NOMO-1 treated with DMSO at 0.1 percent for 48 hours (cell line): ENCODE measurements around the gene TSPAN3.

Experiments
- DNase-seq: peaks from one replicate; lab custom pipeline; 2025; ENCODE audit not compliant: unreplicated experiment; lab: John Stamatoyannopoulos, UW

TSPAN3 gene

DNA sequence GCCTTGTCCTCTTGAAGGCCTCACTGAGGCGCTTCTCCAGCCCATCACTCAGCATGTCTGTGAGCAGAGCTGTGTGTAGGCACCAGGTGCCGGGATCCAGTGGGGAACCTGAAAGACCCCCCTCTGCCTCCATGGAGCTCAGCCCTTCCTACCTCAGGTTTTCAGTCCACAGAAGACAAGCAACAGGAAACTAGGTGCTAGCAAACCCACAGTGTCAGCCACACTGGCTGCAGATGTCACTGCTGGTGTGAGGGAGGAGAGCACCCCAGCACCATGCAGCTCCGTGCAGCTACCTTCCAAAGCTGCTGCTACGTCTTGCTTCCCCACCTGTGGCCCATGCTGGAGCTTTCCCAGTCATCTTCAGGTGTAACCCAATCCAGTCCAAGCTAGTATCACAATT is 58.0 kb downstream of the TSPAN3 start:
- DNase-seq, result no peak

DNA sequence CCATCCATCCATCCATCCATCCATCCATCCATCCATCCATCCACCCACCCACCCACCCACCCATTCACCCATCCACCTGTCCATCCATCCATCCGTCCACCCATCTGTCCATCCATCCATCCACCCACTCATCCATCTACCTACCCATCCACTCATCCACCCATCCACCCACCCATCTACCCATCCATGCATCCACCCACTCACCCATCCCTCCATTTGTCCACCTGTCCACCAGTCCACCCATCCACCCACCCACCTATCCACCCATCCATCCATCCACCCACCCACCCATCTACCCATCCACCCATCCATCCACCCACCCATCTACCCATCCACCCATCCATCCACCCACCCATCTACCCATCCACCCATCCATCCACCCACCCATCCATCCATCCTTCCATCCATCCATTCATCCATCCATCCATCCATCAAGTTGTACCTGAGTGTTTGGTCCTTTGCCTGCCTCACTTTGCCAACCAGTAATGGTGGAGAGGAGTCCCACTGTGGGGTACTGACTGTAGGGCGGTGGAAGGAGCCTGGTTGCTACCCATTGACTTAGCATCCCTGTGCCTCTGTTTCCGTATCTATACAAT is 58.7 kb downstream of the TSPAN3 start:
- no peak for DNase-seq

DNA sequence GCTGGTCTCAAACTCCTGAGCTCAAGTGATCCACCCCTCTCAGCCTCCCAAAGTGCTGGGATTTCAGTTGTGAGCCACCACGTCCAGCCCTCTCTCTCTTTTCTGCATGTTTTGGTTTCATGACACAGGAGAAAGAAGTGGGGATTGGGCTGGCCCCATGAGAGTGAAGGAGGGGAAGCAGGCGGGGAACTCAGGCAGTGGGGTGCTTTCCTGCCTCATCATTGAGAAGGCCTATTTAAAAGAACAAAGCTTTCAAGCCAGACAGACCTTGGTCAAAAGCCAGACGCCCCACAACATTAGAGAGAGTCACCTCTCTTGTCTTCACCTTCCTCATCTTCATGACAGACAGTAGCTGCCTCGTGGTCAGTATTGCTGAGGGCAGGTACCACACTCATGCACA is 60.1 kb downstream of the TSPAN3 start:
- no peak for DNase-seq

DNA sequence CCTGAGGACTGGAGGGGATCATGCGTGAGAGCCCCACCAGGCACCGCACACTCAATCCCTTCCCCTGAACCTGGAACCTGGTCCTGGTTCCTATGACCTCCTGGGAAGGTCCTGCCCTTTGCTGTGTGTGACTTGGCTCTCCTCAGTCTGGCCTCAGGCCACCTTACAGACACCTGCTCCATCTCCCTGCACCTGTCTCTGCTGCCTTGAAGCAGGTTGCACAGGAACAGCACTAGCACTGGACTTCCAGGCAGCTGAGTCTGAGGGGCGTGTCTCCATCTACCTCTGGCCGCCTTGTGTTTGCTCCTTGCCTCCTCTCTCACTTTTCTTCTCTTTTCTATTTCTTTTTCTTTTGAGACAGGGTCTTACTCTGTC is 60.6 kb downstream of the TSPAN3 start:
- DNase-seq, result no peak

DNA sequence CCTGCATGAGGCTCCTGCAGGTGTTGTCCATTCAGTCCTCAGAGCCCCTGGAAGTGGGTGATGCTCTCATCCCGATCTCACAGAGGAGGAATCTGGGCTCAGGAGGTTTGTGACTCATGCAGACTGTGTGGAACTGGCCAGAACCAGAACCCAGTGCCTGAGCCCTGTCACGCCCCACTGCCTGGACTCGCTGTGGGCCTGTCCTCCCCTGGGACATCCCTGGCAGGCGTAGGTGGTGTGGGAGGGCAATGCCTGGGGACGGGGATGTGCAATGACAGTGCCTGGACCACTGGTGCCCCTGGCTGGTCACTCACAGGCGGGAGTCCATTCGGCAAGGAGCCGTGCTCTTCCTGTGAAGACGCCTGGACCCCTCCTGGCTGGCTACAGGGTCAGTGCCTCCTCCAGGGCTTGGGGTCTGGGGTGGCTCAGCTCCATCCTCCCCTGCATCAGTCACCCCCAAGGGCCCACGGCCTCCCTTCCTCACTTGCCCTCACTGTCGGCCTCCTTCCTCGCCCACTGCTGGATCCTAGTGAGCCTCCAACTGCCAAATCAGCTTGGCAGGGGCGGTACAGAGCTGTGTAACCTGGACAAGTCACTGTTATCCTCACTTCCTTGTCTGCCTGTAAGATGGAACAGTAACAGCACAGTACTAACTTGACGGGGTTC is 61.1 kb downstream of the TSPAN3 start:
- no peak for DNase-seq

DNA sequence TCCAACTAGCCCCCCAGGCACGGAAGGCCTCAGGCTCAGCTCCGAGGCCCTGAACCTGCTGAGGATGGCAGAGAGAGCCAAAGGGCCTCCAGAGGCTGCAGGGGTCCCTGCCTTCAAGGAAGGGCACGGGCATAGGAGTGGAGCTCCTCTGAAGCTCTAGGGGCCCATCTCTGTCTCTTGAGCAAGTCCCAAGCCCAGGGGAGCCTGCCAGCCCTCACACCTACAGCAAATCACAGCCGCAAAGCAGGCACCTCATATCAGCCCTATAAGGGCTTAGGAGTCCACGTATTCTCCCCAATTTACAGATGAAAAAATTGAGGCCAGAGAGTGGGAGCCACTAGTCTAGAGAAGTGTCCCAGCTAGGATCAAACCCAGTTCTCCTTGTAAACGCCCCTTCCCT is 61.7 kb downstream of the TSPAN3 start:
- no peak for DNase-seq

DNA sequence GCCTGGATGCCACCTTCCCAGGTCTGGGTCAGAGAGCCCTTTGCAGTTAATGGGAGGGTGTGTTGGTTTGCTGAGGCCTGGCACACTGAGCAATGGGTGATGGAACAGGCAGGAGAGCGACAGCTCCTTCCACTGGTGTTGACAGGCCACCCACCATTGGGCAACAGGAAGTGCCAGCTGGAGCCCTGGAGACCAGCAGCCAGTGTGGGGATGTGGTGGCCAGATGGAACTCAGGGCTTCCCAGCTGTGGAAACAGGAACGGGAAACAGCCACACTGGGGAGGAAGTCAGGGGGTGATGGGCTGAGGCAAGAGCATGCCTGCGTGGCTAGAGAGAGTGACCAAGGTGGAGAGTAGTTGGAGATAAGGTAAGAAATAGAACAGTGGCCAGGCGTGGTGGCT is 66.7 kb downstream of the TSPAN3 start:
- DNase-seq, result peak; percentile 85

DNA sequence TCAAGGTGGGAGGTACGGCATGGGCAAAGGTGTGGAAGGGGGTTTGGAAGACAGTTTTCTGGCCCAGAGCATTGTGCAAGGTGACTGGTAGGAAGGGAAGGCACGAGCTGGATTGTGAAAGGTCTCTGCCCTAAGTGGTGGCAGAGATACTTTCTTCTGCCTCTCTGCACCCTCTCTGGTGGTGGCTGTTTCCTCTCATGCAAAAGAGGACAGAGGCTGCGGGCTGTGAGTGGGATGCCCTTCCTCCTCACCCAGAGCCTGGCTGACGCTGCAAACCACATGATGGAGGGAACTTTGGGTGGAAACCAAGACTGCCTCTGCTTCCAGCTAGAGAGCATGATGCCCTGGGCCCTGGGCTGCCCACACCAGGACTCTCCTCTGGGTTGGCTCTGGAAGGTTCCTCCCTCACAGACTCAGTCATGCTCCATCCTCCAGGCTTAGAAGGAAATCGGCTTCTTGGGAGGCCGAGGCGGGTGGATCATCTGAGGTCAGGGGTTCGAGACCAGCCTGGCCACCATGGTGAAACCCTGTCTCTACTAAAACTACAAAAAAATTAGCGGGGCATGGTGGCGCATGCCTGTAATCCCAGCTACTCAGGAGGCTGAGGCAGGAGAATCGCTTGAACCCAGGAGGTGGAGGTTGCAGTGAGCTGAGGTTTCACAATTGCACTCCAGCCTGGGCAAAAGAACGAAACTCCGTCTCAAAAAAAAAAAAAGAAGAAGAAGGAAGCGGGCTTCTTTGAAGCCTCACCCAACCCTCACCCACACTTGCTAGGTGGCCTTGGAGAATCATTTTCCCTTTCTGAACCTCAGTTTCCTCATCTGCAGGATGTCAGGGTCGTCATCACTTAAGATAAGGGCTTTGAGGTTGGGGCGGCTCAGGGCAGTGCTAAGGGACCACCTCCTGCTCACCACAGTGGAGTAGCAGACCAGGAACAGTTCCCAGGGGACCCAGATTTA is 67.7 kb downstream of the TSPAN3 start:
- peak; percentile 93 for DNase-seq

DNA sequence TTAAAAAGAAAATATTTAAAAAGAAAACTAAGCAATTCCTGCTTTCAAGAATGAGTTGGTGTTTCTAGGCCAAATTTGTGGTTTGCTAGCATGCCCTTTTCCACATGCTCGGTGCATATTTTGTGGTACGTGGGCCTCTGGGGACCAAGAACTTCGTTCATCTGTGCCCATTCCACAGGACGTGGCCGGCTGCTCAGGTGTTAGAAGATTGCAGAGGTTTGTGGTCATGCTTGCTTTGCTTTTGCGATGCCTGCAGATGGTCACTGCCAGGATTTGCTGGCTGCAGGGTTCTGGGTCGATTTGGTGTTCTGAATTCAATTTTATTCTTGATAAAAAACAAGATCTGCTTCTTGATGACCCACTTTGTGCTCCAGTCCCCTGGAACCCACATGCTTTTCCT is 68.5 kb downstream of the TSPAN3 start:
- DNase-seq, result no peak

DNA sequence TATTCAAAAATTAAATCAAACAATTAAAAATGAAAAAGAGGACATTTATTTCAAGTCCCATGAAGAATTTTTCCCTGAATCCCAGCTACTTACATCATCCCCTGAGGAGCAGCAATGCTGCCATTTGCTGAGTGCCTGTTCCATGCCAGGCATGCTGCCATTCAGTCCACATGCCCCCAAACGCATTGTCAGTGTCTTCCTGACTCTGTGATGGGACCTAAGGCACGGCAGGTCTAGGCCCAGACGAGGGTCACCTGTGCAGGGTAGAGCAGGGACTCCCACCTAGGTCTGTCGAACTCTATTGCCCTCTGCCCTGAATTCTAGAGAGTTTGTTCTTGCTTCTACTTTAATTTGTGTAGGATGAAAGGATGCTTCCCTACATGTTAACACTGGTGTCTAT is 68.9 kb downstream of the TSPAN3 start:
- no peak for DNase-seq

DNA sequence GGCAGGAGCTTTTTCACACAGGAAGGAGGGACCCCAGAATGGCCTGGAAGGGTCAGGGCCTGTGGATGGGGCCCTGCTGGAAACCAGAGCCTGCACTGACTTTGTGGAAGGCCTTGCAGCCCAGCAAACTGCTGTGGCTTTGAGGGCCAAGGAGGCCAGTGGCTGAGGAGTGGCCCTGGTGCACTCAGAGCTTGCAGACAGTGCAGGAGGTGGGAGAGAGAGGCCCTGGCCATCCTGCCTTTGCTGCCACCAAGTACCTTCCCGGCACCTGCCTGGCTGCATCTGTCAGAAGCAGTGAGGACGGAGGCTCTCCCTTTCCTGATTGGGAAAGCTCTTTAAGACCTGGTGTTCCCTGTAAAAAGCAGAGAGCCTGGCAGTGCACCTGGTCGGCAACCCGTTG is 69.6 kb downstream of the TSPAN3 start:
- DNase-seq, result no peak

DNA sequence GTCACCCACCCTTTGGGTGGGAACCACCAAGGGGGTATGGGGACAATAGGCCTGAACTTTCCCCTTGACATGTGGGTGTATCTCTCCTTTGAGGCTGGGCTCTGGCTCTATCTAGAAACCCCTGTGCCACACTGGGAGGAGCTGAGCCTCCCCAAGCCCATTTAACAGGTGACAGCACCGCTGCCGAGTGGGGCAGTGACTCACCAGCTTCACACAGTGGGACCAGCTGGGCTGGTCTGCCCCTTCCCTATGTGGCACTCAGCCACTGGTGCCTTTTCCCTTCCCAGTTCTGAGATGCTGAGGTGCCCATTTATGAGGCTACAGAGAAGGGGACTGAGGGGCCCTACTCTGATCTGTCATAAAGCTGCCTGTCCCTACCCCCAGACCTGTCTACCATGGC is 70.9 kb downstream of the TSPAN3 start:
- DNase-seq, result no peak

DNA sequence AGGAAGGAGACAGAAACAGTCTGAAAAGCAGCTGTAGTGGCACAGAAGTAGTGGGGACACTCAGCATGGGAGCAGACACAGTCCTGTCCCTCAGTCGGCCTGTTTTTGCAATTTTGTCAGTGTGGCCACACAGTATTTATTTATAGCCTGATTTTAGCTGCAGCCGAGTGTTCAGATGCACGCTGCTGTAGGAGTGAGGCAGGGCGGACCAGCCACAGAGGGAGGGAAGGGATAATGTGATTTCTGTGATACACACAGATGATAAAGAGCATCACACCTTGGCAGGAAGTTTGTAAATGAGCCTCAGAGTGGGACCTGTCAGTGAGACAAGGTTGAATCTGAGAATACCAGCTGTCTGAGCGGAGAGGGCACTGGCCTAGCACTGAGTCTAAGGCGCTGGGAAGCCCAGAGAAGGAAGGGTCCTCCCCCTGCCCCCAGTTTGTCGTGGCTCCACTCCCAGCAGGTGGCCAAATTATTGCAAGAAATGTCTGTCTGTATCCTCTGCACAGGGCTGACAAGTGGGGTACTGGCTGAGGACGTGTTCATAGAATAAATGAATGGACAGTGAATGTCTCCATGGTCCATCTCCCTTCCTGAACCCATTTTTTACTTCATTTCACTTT is 72.1 kb downstream of the TSPAN3 start:
- DNase-seq, result no peak

DNA sequence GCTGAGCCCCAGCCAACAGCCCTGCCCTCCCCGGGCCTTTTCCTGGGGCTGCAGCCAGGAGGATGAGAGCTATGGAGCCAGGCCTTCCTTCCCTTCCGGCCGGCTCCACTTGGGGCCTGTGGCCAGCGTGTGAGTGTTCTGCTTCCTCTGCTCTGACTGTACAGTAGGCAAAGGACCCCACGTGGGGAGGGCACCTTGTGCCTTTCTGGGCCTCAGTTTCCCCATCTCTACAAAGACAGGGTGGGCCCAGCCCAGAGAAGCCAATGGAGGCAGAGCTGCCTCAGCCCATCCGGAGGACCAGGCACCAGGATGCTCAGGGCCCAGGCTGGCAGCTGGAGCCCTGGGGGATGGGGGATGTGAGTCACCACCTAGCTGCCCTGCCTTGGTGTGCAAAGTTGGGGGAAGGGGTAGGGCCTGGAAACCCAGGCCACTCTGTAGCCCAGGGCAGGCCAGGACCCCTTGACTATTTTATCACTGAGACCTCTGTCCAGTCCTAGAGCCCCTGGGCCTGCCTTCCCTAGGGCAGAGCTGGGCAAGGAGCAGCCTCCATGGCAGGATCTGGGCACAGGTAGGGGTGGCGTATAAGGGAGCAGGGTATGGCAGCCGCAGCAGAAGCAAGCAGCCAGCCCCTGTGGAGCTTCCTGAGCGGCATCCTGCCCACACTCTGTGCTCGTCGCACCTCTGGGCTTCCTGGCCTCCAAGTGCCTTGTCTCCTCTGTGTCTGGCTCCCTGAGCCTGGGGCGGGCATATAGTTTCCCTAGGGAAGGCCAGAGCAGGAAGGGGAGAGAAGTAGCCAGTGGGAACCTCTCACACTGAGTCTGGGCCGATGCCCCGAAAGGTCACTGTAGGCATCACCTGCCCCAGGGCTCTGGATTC is 74.1 kb downstream of the TSPAN3 start:
- no peak for DNase-seq

DNA sequence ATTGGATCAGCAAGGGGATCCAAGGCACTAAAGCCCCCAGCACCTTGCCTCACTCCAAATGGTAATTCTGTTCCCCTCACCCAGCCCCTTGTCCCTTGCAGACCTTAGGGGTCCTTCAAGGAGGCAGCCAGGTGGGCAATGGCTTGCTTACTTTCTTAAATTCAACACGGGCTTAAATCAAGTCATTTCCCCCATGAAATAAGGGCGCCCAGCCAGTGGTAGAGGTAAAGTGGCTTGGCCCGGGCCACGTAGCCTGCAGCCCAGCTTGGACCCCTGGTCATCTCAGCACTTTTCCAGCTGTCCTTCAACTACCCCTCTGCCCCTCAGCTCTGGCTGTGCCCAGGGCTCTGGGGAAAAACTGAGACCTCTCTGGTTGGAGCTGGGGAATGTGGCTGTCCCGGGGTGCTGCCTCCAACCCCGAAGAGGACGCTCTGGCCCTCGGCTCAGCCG is 74.8 kb downstream of the TSPAN3 start:
- no peak for DNase-seq

DNA sequence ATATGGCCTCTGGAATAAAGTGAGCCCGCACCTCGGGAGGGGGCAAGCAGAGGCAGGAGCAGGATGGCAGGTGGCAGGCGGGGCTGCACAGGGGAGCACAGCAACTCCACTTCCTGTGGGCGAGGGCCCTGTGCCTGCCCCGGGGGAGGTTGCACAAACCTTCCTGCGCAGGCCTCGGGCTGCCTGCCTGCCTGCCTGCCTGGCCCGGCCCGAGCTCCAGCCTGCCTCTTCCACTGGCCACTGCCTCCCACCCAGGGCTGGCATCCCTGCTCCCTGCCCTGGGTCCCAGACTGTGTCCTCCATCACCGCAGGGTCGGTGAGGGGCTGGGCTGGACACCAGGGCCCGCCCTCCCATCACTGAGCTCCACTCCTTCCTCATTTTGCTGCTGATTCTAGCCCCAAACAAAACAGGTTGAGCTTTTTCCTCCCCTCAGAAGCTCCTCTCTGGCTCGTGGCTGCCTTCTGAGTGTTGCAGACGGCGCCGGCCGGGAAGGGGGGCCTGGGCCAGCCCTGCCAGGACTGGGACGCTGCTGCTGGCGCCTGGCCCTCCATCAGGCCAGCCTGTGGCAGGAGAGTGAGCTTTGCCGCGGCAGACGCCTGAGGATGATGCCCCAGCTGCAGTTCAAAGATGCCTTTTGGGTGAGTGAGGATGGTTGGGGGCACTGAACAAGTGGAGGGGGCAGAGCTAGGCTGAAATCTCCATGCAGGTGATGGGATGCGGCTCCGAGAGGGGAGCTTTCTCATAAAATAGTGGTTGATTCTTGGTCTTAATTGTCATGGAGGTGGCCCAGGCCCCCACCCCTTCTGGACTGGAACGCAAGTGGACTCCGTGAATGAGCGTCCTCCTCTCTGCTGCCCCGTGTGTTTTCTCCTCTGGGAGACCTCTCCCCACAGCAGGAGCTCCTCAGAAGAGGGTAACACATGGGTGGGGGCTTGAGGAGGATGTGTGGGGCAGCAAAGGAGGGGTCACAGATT is 75.7 kb downstream of the TSPAN3 start, which contains the start of gene PSTPIP1:
TSS of gene PSTPIP1 (plus strand) at position 156 of the 975 bp plus-strand sequence. CDS start at position 604, 448 bp downstream.
- peak; percentile 68 for DNase-seq

DNA sequence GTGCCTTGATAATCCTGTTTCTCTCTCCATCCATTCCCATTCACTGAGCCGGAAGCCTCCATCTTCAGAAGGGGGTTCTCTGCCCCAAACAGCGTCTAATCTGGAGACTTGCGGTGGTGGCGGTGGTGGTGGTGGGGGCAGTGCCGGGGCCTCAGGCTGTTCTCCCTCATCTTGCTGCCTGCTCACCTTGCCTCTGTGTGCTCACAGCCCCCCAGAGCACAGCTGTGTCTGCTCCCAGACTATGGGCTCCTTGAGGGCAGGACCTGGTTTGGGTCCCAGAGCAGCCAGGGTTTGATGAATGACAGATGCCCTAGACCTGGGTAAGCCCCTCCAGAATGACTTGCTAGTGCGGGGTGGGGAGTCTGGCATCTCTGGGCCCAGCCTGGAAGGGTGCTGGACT is 76.4 kb downstream of the TSPAN3 start:
- DNase-seq, result no peak

DNA sequence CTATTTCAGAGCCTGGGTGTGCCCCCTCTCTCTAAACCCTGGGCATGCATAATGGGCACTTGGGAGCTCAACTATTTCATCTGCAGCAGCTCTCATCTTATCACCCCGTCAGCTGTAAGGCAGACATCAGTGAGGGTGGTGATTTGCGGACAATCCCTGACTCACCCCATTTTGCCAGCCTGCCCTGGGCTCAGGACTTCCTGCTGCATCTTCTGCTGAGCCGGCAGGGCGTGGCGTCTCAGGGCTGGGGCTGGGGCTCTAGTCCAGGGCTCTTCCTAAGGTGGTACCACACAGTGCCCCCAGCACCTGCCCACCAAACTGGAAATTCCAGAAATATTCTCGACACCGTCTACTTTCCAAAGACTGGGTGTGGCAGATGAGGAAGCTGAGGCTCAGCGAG is 76.9 kb downstream of the TSPAN3 start:
- DNase-seq, result peak; percentile 63

DNA sequence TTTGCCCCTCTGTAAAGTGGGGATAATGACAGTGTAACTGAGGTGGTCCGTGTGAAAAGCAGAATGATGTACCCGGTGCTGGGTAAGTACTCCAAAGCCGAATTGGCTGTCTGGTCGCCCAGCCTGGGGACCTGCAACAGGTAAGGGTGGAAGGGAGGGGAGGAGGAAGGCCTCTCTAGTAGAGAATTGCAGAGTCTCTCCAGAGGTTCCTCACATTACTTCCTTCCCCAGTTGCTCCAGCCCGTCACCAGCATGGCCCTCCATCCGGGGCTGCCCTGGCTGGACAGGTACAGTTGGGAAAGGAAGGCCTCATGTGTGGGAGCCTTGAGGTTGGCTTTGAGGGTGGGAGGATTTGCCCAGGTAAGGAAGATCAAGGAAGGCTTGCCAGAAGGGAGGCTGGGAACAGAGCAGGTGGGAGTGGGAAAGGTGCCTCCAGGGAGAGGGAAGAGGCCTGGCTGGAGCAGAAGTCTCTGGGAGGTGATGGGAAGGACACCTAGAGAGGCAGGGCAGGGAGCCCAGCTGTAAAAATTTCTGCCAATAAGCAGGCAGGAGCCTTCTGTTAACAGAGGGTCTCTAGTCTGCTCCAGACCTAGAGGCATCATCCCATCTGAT is 77.7 kb downstream of the TSPAN3 start:
- no peak for DNase-seq
